ENCODE measurements around the gene PTPRJ.

Gene PTPRJ

DNA sequence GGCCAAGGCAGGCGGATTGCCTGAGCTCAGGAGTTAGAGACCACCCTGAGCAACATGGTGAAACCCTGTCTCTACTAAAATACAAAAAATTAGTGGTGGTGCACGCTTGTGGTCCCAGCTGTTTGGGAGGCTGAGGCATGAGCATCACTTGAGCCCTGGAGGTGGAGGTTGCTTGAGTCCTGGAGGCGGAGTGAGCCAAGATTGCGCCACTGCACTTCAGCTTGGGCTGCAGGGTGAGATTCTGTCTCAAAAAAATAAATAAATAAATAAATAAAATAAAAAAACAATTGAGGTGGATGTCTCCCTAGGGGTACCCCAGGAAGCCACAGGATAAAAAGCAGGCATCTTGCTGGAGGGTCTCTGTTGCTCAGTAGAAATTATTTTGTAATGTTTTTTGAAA lies 14.1 kb downstream of the PTPRJ start:
- DNase-seq (ENCODE audit: low read depth in 3 of 3, low spot score in 1 of 3), result no peak

GRCh38 chr11:47995360-47995769 lies 15.0 kb downstream of the PTPRJ start:
- DNase-seq (ENCODE audit: low read depth in 3 of 3, low spot score in 1 of 3), result no peak

DNA sequence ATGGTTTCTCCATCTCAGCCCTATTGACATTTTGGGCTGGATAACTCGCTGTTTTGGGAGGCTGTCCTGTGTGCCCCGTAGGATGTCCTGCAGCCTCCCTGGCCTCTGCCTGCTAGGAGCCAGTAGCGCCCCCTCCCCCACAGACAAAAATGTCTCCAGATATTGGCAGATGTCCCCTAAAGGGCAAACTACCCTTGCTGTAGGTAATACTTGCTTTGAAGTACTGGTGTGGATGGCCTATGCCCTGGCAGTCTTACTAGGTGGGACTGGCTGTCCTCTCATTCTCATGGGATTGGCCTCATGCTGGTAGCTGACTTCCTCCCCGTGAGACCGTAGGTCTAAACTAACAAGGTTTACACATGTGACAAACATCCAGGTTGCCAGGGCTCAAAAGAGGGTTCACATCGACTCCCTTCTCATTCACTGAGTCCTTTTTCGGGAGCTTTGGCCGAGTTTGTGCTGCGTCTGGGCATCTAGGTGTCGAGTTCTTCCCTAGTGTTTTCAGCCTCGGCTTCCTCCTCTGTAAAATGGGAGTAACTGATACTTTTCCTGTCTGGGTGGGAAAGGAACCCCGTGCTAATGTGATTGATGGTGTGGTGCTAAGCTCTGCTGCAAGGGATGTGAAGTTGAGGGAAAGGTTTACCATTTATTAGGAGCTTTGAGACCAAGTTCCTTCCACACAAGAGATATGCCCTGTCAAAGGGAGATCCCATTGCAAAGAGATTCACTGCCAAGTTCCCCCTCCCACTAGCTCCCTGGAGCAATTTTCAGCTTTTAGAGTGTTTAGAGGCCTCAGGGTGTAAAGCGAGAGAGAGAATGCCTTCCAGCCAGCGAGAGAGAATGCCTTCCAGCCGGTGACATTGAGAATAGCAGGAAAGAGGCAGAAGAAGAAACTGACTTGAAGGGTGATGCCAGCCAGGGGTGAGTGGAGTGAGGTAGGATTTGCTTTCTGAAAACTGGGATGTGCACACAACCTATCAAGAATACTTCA lies 17.0 kb downstream of the PTPRJ start:
- DNase-seq (ENCODE audit: low read depth in 3 of 3, low spot score in 1 of 3), result no peak

DNA sequence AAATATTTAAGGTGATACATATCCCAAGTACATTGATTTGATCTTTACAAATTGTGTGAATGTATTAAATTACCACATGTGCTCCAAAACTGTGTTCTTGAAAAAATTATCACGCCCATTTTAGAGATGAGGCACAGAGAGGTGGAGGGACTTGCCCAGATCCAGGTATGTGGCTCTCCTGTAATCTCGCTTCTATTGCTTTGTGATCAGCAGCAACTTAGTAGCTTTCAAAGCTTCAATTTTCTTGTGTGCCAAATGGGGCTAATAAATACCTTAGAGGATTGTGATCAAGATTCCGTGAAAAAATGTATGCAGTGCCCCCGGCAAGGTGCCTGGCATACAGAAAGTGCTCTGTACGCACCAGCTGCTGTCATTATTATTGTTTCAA lies 18.0 kb downstream of the PTPRJ start:
- DNase-seq (ENCODE audit: low read depth in 3 of 3, low spot score in 1 of 3), result no peak

DNA sequence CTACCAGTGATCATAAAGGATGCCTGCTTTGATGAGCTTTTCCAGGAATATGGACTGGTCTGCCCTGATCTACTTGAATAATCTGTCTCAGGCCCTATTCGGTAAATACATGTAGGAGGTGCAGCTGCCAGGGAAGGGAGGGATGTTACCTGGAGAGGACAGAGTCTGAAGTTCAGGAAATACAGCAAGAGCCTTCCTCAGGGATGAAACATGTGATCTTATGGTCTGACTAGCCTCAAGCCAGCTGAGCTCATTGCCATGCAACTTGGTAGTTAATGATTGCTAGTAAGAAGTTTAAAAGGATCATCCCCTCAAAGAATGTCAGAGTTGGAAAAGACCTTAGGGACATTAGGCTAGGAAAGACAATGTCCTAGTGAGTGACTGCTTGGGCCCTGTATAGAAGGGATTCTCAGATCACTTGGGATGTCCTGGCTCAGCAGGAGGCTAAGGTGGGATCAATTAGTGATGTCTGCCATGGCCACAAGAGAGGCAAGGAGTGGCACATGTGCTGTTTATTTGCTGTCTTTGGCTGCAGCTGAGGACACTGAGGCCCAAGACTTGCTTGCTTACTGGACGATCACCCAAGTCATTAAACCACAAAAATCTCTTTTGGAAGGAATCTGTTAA lies 18.5 kb downstream of the PTPRJ start:
- DNase-seq (ENCODE audit: low read depth in 3 of 3, low spot score in 1 of 3), result no peak

DNA sequence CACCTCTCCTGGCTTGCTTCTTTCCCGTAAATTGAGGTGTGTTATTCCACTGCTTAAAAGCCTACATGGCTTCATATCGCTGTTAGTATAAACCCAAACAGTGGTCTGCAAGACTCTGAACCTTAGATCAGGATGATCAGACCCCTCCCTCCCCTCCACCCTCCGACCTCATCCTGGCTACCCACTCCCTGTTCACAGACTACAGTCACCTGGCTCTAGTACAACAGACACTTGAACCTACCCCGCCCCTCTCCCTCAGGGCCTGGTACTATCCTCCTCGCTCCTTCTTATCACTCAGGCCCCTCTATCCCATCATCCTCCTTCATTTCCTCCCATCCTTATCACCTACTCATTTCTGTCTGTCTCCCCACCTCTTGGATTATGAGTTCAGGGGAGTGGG lies 20.1 kb downstream of the PTPRJ start:
- DNase-seq (ENCODE audit: low read depth in 3 of 3, low spot score in 1 of 3), result no peak

GRCh38 chr11:48001438-48002021 lies 21.2 kb downstream of the PTPRJ start:
- peak in 2 of 3 donors; percentile 69 to 77 for DNase-seq (ENCODE audit: low read depth in 3 of 3, low spot score in 1 of 3)

DNA sequence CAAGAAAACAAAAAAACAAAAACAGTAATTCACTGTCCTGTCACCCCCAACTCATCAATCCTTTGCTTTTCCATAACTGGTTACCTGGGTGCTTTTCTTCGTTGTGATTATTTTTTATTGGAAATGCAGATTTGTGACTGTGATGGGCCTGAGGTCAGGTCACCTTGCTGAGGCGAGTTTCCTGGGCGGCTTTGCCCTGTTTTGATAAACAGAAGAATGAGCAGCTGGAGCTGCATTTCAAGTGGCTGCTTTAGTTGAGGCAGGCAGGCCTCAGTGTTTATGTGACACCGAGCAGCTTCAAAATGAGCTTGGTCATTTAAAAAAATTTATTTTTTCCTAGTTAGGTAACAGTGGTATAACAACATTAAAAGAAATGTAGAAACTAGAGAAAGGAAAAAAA lies 22.2 kb downstream of the PTPRJ start:
- DNase-seq (ENCODE audit: low read depth in 3 of 3, low spot score in 1 of 3), result no peak

DNA sequence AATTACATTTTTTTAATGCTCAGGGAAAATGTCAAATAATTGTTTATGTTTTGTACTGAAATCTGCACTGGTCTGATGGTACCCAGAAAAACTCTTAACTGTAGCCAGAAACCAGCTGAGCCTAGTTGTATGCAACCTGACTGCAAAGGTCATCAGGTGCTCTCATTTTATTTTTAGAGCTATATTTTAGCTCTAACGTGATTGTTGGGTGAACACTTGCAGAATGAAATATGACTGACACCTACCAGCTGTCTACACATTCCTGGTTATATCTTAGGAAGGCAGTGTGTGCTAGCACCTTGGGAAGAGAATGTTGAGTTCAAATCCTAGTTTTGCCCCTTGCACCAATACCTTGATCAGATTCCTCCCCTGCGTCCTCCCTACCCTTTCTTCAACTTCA lies 23.6 kb downstream of the PTPRJ start:
- no peak for DNase-seq (ENCODE audit: low read depth in 3 of 3, low spot score in 1 of 3)

DNA sequence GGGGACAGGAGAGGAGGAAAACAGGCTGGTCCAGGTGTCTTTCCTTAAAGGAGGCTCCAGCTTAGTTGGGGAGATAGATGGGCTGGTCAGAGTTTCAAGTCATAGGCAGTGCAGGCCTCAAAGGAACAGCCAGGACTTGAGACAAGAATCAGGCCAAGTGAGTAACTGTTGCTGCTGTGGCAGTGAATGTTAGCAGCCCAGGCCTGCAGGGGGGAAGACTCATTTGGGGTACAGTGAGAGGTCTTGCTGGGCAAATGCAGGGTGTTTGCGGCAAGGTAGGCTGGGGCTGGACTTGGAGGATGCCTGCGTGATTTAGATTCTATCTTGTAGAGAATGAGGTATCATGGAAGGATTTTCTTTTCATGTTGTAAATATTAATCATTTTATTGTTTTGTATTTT lies 24.1 kb downstream of the PTPRJ start:
- no peak for DNase-seq (ENCODE audit: low read depth in 3 of 3, low spot score in 1 of 3)

GRCh38 chr11:48005136-48005535 lies 24.8 kb downstream of the PTPRJ start:
- no peak for DNase-seq (ENCODE audit: low read depth in 3 of 3, low spot score in 1 of 3)

DNA sequence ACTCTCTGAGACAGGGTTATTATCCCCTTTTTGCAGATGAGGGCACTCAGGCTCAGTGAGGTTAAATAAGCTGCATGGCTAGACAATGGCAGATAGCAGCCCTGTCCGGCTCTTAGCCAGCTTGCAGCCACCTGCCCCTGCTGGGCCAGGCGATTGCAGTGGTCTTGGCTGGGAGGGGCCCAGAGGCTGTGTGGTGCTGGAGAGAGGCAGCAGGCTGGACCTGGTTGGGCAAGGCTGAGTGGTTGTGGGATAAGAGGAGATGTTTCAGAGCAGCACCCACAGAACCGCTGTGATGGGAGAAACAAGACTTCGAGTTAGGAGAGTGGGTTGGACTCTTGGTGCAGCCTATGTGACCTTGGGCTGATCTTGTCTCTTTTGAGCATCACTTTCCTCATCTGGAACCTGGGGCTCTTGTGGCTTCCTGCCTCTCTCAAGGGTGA lies 25.5 kb downstream of the PTPRJ start:
- DNase-seq (ENCODE audit: low read depth in 3 of 3, low spot score in 1 of 3), result no peak

- no peak for DNase-seq (ENCODE audit: low read depth in 3 of 3, low spot score in 1 of 3)
These were observed 26.1 kb downstream of the PTPRJ start for GRCh38 chr11:48006301-48006992.

DNA sequence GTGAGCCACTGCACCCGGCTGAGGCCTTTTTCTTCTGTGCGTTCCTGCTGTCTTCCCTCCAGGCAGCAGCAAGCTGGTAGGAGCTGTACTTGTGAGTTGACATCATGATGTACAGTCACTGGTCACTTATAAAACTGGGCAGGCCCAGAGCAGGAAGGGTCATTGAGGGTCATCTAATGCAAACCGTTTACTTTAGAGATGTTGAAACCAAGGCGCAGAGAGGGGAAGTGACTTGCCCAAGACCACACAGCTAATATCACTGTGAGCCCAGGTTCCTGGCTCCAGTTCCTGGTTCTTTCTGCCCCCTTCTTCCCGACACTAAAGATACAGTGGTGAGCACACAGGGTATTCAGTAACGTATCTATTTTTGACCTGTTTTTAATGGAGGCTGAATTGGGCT lies 27.3 kb downstream of the PTPRJ start:
- DNase-seq (ENCODE audit: low read depth in 3 of 3, low spot score in 1 of 3), result no peak

DNA sequence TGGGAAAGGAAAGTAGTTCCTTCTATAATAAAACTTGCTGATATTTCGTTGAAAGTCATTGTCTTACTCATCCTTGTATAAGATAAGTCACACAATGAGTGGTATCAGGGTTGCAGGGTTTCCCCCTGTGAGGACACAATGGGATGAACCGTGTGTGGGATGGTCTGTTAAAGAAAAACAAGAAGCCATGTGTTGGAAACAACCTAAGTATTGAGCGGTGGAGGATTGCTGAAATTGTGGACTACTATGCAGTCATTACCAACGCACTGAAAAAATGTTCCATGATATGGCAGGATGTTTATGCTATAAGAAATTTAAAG lies 28.6 kb downstream of the PTPRJ start:
- no peak for DNase-seq (ENCODE audit: low read depth in 3 of 3, low spot score in 1 of 3)

DNA sequence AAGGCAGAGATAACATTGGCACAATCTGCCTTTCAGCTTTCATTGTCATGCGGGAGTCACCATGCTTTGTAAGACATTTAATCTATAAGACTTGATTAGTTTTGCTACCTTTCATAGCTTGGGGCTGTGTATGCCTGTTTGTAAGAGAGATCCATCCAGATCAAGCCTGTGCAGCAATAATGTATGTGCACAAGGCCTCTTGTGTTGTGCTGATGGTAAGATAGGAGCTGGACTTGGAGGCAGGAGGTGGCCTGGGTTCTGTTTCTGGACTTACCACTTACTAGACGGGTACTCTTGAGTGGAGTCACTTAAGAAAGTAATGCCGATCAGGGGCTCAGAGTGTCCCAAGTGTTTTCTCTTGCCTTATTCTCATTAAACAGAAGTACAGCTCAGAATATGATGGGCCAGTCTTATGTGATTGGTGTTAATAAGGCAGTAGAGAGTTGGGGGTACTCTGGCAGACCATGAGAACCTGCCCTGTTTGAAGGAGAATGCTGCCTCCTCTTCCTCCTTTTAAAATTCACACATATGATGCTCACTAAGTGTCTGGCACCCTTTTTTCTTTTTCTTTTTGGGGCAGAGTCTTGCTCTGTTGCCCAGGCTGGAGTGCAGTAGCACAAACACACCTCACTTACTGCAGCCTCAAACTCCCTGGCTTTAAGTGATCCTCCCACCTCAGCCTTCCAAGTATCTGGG lies 30.9 kb downstream of the PTPRJ start:
- no peak for DNase-seq (ENCODE audit: low read depth in 3 of 3, low spot score in 1 of 3)

- DNase-seq (ENCODE audit: low read depth in 3 of 3, low spot score in 1 of 3), result no peak
These were observed 31.5 kb downstream of the PTPRJ start for GRCh38 chr11:48011798-48012391.

- DNase-seq (ENCODE audit: low read depth in 3 of 3, low spot score in 1 of 3), result no peak
These were observed 33.0 kb downstream of the PTPRJ start for GRCh38 chr11:48013269-48013901.

GRCh38 chr11:48014917-48015316 lies 34.6 kb downstream of the PTPRJ start:
- DNase-seq (ENCODE audit: low read depth in 3 of 3, low spot score in 1 of 3), result no peak
